Kidney epithelial cell (primary cell): ENCODE results near the gene YDJC. TPM values are rescaled to one million over a fixed set of nuclear protein-coding genes. Genes with fewer than 3 reads are reported as not detected.
"Not testable (repeated sequence)": the region's sequence is repeated elsewhere in the genome, so short reads cannot be mapped to it uniquely, and the experiment has no call there.

Source experiments
- DNase-seq: peaks from one replicate; pipeline ENCODE4 v3.0.0-alpha.2; 2010; ENCODE audit warnings: low read depth
- H3K27me3 ChIP-seq: 2 replicates; pipeline ENCODE4 v1.6.0; 2011; ENCODE audit warnings: low read length; ENCODE audit not compliant: control insufficient read depth, insufficient read depth
- H3K36me3 ChIP-seq: 2 replicates; pipeline ENCODE4 v1.5.1; 2011; ENCODE audit warnings: low read length; ENCODE audit not compliant: control insufficient read depth, insufficient read depth
- H3K4me3 ChIP-seq: 2 replicates; pipeline ENCODE4 v1.5.1; 2011; ENCODE audit warnings: low read depth, mild to moderate bottlenecking, control low read depth, low read length
- CTCF ChIP-seq: IDR thresholded peaks from 2 replicates; pipeline ENCODE4 v1.5.1; 2011; ENCODE audit warnings: mild to moderate bottlenecking, moderate library complexity, low read length, control low read depth, inconsistent platforms; ENCODE audit not compliant: insufficient read depth, poor library complexity, severe bottlenecking
- total RNA-seq: library from RNA; depleted of rRNA; stranded (reverse); fragments of >200 nt; gene quantifications from 2 replicates; pipeline ENCODE4 v1.2.3, GENCODE V29; 2015

Gene YDJC
- total RNA-seq, 1 donor from 2014 or later: 95.5 TPM

GRCh38 chr22:21603973-21604372 is 25.8 kb downstream of the YDJC start:
- Histone ChIP-seq H3K4me3 (no peak overlapping the region), H3K36me3 (peaks cover 1% of the 10 kb centered on the region), H3K27me3 (no peaks in the 10 kb centered on the region)
- no peak for DNase-seq
- TF ChIP-seq CTCF: no peak

DNA sequence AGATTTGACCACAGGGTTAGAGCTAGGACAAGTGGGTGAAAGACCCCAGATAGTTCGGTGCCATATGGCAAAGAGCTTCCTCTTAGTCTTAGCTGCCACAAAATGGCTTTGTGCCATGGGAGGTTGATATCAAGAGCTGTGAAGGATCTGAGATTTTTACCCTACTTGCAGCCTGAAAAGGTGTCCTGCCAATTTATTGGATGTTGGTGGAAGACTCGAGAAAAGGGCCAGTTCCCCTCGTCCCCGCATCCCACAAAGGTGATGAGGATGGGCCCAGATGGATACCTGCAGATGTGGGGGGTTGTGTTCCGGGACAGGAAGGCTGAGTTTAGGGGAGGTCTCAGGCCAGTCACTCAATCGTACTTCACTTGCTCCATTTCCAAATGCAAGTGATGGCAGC is 27.2 kb downstream of the YDJC start:
- peaks cover 1% of the 10 kb centered on the region for H3K36me3 ChIP-seq
- no peak for TF ChIP-seq CTCF
- DNase-seq: no peak
- H3K4me3 ChIP-seq: no peak overlapping the region
- no peaks in the 10 kb centered on the region for H3K27me3 ChIP-seq

DNA sequence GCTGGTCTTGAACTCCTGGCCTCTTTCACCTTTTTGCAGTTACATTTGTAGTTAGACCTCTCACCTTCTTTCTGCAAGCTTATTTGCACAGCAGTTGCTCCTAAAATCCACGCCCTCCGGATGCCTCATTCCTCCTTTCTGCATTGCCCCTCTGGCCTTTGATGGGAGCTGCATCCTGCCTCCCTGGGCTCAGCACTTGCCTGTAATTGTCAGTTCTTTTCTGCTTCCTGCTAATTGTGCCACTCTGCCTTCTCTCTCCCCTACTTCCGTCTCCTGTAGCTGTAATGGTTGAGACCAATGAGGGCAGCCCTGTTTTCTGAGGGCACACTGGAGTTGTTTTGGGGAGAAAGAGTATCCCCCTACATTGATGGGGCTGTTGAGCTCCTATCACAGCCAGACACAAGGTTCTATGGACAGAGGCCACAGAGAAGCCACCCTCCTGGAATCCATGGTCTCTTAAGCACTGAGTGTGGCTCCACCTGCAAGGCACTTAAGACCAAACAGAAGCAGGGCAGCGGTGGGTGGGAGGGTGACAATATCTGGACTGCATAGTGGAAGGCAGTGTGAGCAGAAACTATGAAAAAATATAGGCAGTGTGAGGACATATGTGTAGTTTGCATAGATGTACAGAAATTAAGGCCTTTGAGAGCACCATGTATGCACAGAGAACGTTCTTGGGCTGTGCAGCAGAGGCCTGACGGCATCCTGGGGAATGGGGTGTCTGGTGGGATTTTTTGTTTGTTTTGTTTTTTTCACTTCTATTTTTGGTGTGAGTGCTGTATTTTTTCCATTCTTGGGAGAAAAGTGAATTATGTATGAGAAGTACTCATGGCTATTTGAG is 30.5 kb downstream of the YDJC start:
- H3K4me3 ChIP-seq: no peak overlapping the region
- no peak for DNase-seq
- peaks cover 1% of the 10 kb centered on the region for H3K36me3 ChIP-seq
- no peak for TF ChIP-seq CTCF
- no peaks in the 10 kb centered on the region for H3K27me3 ChIP-seq

DNA sequence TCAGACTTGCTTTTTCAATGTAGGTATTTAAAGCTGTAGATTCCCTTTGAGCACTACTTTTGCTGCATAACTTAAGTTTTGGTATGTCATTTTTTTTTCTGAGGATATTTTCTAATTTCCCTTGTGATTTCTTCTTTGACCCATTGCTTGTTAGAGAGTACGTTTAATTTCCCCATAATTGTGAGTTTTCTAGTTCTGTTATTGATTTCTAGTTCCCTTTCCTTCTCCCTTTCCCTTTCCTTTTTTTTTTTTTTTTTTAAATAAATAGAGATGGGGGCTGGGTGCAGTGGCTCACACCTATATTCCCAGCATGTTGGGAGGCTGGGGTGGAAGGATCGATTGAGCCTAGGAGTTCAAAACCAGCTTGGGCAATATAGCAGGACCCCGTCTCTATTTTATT is 31.5 kb downstream of the YDJC start:
- Histone ChIP-seq H3K4me3 (no peak overlapping the region), H3K36me3 (peaks cover 1% of the 10 kb centered on the region), H3K27me3 (no peaks in the 10 kb centered on the region)
- no peak for DNase-seq
- no peak for TF ChIP-seq CTCF

- H3K27me3 ChIP-seq, DNase-seq, H3K36me3 ChIP-seq, H3K4me3 ChIP-seq: not testable (repeated sequence)
Observed at GRCh38 chr22:21596356-21597135, 33.3 kb downstream of the YDJC start.

DNA sequence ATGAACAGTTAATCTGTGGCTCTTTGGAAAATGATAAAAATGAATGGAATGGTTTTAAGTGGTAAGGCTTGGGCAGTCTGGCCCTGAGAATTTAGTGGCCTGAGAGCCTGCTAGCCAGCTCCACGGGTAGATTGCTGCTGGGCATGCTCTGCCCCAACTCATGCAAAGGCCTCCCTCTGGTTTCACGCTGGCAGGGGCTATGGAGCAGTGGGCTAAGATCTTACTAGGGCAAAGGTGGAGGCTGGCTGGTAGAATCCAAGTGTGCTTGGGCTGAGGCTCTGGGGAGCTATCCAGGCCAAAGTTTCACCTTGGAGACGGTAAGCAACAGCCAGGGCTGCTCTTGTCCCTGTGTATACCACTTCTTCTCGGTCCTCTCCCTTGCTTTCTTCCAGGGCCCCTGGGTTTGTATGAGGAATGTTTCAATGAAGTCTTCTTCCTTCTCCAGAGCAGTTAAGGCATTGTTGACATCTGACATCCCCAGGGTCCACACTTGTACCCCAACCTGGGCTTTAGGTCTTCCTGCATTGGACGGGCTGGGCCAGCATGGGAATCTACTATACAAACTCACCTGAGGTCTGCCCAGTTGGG is 34.9 kb downstream of the YDJC start:
- no peak for DNase-seq
- no peak overlapping the region for H3K4me3 ChIP-seq
- TF ChIP-seq CTCF: no peak
- no peaks in the 10 kb centered on the region for H3K27me3 ChIP-seq
- H3K36me3 ChIP-seq: no peaks in the 10 kb centered on the region
